ENCODE measurements around the gene NBEA. TPM values are rescaled to one million over a fixed set of nuclear protein-coding genes. Genes with fewer than 3 reads are reported as not detected.
A peak's percentile ranks its signal among the peaks of the same experiment; 100 is the strongest.
"Not testable (repeated sequence)": the region's sequence is repeated elsewhere in the genome, so short reads cannot be mapped to it uniquely, and the experiment has no call there.

NBEA gene, protein sequence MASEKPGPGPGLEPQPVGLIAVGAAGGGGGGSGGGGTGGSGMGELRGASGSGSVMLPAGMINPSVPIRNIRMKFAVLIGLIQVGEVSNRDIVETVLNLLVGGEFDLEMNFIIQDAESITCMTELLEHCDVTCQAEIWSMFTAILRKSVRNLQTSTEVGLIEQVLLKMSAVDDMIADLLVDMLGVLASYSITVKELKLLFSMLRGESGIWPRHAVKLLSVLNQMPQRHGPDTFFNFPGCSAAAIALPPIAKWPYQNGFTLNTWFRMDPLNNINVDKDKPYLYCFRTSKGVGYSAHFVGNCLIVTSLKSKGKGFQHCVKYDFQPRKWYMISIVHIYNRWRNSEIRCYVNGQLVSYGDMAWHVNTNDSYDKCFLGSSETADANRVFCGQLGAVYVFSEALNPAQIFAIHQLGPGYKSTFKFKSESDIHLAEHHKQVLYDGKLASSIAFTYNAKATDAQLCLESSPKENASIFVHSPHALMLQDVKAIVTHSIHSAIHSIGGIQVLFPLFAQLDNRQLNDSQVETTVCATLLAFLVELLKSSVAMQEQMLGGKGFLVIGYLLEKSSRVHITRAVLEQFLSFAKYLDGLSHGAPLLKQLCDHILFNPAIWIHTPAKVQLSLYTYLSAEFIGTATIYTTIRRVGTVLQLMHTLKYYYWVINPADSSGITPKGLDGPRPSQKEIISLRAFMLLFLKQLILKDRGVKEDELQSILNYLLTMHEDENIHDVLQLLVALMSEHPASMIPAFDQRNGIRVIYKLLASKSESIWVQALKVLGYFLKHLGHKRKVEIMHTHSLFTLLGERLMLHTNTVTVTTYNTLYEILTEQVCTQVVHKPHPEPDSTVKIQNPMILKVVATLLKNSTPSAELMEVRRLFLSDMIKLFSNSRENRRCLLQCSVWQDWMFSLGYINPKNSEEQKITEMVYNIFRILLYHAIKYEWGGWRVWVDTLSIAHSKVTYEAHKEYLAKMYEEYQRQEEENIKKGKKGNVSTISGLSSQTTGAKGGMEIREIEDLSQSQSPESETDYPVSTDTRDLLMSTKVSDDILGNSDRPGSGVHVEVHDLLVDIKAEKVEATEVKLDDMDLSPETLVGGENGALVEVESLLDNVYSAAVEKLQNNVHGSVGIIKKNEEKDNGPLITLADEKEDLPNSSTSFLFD (N-terminal part only)
- total RNA-seq: under 1 TPM; 0.19 to 0.58 (median 0.43) TPM

DNA sequence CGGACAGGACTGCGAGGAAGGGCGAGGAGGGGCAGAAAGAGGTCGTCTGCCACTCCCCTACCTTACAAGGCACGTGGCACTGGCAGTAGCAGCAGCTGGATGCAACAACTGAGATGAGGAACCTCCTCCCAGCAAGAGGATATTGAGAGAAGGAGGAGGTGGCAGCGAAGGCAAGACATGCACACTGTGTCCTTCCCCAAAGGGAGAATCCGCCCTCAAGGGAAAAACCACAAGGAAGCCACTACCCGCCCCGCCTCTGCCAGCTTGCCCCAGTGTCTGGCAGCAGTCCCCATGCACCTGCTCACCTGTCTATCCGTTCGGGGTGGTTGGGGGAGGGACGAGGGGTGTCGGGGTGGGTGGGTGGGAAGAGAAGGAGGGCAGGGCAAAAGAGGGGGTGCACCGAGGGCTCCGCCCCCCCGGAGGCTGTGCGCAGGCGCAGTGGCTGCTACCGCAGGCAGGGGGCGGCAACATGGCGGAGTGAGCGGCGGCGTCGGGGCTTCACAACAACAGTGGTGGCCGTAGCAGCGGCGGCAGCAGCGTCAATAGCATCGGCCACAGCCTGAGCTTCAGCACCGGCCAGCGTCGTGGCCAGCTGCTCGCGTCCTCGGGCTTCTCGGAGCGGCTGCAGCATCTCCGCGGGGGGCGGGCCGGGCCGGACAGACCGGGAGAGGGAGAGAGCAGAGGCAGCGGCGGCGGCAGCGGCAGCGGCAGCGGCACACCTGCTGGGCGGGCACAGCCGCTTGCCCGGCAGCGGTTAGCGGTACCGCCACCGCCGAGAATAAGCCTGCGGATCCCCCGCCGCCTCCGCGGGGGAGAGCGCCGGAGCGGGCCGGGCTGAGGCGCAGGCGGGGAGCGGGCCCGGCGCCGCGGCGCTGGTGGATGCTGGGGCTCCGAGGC lies at the start of gene NBEA:
NBEA (plus strand) TSS at position 436 of the 897 bp plus-strand sequence. CDS start 551 bp downstream, outside the sequence.
- Mint-ChIP-seq H3K4me1 (ENCODE audit: low read depth) (peaks cover 14% of the 10 kb centered on the region), H3K9me3 (no peaks in the 10 kb centered on the region), H3K4me3 (peak within 1 kb of the TSS; percentile 87), H3K27me3 (ENCODE audit: low read depth) (peaks cover 34% of the 10 kb centered on the region), H3K36me3 (ENCODE audit: insufficient read depth) (no peaks in the 10 kb centered on the region)
- ATAC-seq: peak; percentile 72 to 73
- peak; percentile 82 for DNase-seq

DNA sequence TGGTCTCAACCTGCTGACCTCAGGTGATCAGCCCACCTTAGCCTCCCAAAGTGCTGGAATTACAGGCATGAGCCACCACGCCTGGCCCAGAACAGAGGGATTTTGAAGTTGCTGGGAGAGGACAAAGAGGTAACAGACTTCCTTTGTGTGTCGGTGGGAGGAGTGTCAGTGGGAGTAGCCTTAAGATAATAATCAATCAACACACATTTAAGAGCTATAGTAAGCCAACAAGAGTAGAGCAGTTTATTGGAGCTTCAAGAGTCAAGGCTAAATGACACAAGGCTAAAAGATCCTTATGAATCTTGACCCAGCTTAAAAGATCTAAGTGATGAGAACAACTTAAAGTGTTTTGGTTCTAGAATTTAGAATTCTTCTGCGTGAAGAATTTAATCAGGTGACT lies 47.3 kb upstream of the NBEA start:
- Mint-ChIP-seq H3K27me3 (ENCODE audit: low read depth) (no peaks in the 10 kb centered on the region), H3K9me3 (no peaks in the 10 kb centered on the region), H3K4me3 (no peak overlapping the region), H3K4me1 (ENCODE audit: low read depth) (no peaks in the 10 kb centered on the region), H3K36me3 (ENCODE audit: insufficient read depth) (no peaks in the 10 kb centered on the region)
- DNase-seq (no peak), ATAC-seq (no peak)

DNA sequence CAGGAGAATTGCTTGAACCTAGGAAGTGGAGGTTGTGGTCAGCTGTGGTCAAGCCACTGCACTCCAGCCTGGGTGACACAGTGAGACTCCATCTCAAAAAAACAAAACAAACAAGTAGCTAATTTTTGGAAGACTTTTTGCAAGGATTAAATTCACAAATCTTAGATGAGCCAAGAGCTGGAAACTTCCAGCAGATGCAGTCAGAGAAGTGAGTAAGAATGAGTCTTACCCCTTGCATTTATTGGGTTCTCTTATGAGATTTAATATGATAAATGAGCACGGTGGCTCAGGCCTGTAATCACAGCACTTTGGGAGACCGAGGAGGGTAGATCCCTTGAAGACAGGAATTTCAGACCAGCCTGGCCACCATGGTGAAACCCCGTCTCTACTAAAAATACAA lies 44.9 kb upstream of the NBEA start:
- Mint-ChIP-seq H3K4me1 (ENCODE audit: low read depth) (no peaks in the 10 kb centered on the region), H3K4me3 (no peak overlapping the region), H3K27me3 (ENCODE audit: low read depth) (no peaks in the 10 kb centered on the region), H3K36me3 (ENCODE audit: insufficient read depth) (no peaks in the 10 kb centered on the region), H3K9me3 (no peaks in the 10 kb centered on the region)
- no peak for DNase-seq
- ATAC-seq: no peak

DNA sequence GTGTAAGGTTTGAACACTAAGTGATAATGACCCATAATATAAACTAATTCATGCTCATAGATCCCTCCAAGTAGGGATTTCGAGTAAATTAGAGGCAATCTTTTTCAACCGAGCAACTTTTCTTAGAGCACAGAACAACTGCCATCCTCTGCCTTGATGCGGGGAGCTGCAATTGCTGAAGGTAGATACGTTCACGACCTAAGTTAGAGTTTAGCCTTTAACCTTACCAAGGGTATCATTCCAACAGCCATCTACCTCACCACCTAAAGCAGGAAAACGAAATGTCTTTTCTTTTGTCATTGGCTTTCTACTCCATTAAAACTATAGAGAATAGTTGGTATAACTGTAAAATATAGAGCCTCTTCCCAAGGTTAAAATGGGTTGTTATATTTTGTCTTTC lies 42.2 kb upstream of the NBEA start:
- DNase-seq: no peak
- no peaks in the 10 kb centered on the region for H3K27me3 Mint-ChIP-seq (ENCODE audit: low read depth)
- no peak for ATAC-seq
- H3K4me1 Mint-ChIP-seq (ENCODE audit: low read depth): no peaks in the 10 kb centered on the region
- no peaks in the 10 kb centered on the region for H3K36me3 Mint-ChIP-seq (ENCODE audit: insufficient read depth)
- H3K9me3 Mint-ChIP-seq: no peaks in the 10 kb centered on the region
- no peak overlapping the region for H3K4me3 Mint-ChIP-seq

DNA sequence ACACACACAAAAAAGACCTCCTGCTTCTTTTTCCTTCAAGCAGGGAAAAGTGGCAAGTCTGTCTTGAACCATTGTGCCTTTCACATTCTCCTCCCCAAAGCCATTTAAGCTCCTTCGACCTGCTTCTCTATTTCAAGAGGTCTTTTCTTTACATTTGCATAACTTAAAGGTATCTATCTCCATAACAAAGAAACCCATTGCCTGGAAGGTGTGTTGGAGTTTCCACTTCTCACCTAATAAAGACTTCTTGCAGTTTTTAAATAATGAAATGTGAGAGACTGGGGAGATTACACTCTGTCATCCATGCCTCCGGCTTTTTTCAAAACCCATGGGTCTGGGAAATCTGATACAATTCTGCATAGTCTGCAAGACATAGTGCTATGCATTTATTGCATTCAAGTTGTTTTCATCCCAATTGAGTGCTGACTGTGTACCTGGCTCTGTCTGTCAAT lies 41.8 kb upstream of the NBEA start:
- no peak overlapping the region for H3K4me3 Mint-ChIP-seq
- H3K4me1 Mint-ChIP-seq (ENCODE audit: low read depth): no peaks in the 10 kb centered on the region
- H3K27me3 Mint-ChIP-seq (ENCODE audit: low read depth): no peaks in the 10 kb centered on the region
- DNase-seq (no peak), ATAC-seq (no peak)
- no peaks in the 10 kb centered on the region for H3K9me3 Mint-ChIP-seq
- H3K36me3 Mint-ChIP-seq (ENCODE audit: insufficient read depth): no peaks in the 10 kb centered on the region

DNA sequence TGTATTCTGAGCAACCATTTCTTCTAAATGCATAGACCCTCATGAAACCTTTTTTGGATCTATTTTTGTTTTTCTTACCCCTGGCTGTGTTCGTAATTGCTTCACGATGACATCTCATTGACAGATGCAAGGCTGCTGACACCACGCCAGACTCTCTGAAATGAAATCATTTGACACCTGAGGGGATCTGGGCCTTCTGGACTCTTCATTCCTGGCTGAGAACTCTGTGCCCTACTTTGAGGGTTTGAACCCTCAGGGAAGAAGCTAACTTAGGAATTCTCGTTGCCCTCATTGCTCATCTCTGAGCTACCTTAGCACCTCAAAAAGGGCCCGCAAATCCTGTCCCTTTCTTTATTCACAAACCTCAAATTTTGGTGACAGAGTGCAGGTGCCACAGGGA lies 40.5 kb upstream of the NBEA start:
- no peak for ATAC-seq
- DNase-seq: no peak
- H3K36me3 Mint-ChIP-seq (ENCODE audit: insufficient read depth): no peaks in the 10 kb centered on the region
- H3K4me3 Mint-ChIP-seq: no peak overlapping the region
- no peaks in the 10 kb centered on the region for H3K4me1 Mint-ChIP-seq (ENCODE audit: low read depth)
- H3K9me3 Mint-ChIP-seq: no peaks in the 10 kb centered on the region
- H3K27me3 Mint-ChIP-seq (ENCODE audit: low read depth): peaks cover 2% of the 10 kb centered on the region

DNA sequence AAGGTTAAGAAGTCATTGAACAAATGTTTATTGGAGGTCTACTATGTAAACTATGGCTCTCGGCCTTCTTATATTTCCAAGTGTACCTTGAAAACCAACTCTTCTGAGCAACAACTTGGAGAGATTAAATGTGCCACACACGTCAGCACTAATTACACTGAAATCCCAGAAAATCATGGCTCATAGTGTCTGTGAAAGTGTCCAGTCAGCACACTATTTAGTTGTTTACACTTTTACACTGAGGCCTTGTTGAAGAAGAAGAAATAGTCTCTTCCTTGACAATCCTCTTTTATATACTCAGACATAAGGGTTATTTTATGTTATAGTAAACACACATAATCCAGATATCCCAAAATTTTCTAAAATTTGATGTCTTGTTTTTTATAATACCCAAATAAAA lies 30.9 kb upstream of the NBEA start:
- Mint-ChIP-seq H3K4me1 (ENCODE audit: low read depth) (no peaks in the 10 kb centered on the region), H3K4me3 (no peak overlapping the region), H3K9me3 (peaks cover 3% of the 10 kb centered on the region), H3K27me3 (ENCODE audit: low read depth) (no peaks in the 10 kb centered on the region), H3K36me3 (ENCODE audit: insufficient read depth) (no peaks in the 10 kb centered on the region)
- DNase-seq: no peak
- no peak for ATAC-seq

DNA sequence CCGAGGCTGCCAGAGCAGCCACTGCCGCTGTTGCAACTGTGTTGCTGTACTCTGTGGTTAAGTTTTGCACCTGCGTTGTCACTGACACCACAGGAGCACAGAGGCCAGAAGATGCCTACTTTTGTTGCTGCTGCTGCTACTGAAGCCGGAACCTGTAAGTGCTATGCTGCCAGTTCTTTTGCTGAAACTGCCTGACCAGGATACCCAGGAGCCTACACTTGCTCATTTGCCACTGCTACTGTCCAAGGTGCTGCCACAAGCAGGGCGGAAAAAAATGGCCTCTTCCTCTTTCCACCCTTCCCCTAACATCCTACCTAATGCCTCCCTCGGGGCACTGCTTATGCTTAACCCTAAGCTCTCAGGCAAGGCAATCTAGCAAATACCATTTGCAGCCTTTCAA lies 29.0 kb upstream of the NBEA start:
- no peak for DNase-seq

DNA sequence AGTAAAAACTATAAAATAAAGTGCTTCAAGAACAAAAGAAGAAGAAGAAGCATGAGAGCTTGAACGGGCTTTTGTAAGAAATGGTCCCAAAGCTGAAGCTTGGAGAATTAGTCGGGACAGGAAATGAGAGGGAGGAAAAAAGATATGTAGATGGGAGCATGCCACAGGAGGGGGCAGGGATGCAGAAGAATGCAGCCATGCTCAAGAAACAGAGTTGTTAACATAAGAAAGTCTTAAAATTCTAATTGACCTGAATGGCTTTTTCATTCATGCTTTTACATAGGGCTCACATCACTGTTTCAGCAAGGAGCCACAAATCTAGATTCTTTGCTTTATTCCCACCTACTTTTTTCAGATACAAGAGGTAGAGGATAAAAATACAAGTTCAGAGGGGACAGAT lies 27.7 kb upstream of the NBEA start:
- ATAC-seq (no peak), DNase-seq (no peak)
- H3K9me3 Mint-ChIP-seq: no peaks in the 10 kb centered on the region
- H3K27me3 Mint-ChIP-seq (ENCODE audit: low read depth): no peaks in the 10 kb centered on the region
- no peak overlapping the region for H3K4me3 Mint-ChIP-seq
- H3K4me1 Mint-ChIP-seq (ENCODE audit: low read depth): no peaks in the 10 kb centered on the region
- no peaks in the 10 kb centered on the region for H3K36me3 Mint-ChIP-seq (ENCODE audit: insufficient read depth)

More for the DNA sequence above, 29.0 kb upstream of the NBEA start:
- Mint-ChIP-seq H3K4me3 (no peak overlapping the region), H3K27me3 (ENCODE audit: low read depth) (no peaks in the 10 kb centered on the region), H3K4me1 (ENCODE audit: low read depth) (no peaks in the 10 kb centered on the region), H3K9me3 (no peaks in the 10 kb centered on the region), H3K36me3 (ENCODE audit: insufficient read depth) (no peaks in the 10 kb centered on the region)
- ATAC-seq: no peak

DNA sequence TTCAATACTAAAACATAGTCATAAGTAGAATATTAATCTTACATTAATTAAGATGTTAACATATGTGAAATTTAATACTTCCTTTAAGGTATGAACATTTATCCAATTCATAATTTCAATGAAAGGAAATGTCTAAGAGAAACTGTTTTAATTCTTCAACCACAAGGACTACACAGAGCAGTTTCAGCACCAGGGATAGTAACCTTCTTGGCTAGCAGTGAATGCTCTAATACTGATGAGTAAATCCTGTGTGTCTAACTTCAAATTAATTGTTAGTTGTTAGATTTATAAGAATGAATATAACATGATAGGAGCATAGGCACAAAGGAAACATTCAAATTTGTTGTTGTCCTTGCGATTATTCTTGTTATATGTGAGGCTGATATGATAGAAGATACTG lies 15.6 kb upstream of the NBEA start:
- Mint-ChIP-seq H3K36me3 (ENCODE audit: insufficient read depth) (no peaks in the 10 kb centered on the region), H3K4me1 (ENCODE audit: low read depth) (no peaks in the 10 kb centered on the region), H3K4me3 (no peak overlapping the region), H3K27me3 (ENCODE audit: low read depth) (no peaks in the 10 kb centered on the region), H3K9me3 (no peaks in the 10 kb centered on the region)
- ATAC-seq (no peak), DNase-seq (no peak)

DNA sequence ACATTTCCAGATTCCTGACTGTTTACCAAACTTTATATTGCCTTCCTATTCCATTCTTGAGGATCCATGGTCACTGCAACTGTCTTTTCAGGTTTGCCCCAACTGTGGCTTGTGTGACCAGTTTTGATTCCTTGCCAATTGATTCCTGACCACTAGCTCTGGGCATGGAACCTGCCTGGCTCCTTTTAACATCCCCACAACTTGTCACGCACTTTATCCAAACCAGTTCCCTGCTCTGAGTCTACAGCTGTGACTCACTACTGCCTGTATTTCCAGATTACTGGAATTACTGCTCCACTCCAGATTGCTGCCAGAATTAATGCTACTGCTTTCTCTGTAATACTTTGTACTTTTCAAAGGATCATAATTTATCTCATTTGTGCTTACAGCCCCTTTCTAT lies 13.4 kb upstream of the NBEA start:
- not testable (repeated sequence) for DNase-seq; H3K27me3 Mint-ChIP-seq (ENCODE audit: low read depth); H3K4me1 Mint-ChIP-seq (ENCODE audit: low read depth); H3K4me3 Mint-ChIP-seq; H3K9me3 Mint-ChIP-seq; H3K36me3 Mint-ChIP-seq (ENCODE audit: insufficient read depth); ATAC-seq

DNA sequence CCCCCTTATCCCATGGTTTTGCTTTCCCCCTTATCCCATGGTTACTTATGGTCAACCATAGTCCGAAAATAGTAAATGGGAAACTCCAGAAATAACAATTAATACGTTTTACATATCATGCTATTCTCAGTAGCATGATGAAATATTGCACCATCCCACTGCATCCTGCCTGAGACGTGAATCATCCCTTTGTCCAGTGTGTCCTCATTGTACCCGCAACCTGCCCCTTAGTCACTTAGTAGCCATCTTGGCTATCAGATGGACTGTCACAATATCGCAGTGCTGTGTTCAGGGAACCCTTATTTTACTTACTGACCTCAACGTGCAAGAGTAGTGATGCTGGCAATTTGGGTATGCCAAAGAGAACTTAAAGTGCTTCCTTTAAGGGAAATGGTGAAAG lies 10.5 kb upstream of the NBEA start:
- DNase-seq: no peak
- Mint-ChIP-seq H3K4me1 (ENCODE audit: low read depth) (no peaks in the 10 kb centered on the region), H3K36me3 (ENCODE audit: insufficient read depth) (no peaks in the 10 kb centered on the region), H3K9me3 (no peaks in the 10 kb centered on the region), H3K27me3 (ENCODE audit: low read depth) (peaks cover 6% of the 10 kb centered on the region), H3K4me3 (no peak overlapping the region)
- no peak for ATAC-seq

DNA sequence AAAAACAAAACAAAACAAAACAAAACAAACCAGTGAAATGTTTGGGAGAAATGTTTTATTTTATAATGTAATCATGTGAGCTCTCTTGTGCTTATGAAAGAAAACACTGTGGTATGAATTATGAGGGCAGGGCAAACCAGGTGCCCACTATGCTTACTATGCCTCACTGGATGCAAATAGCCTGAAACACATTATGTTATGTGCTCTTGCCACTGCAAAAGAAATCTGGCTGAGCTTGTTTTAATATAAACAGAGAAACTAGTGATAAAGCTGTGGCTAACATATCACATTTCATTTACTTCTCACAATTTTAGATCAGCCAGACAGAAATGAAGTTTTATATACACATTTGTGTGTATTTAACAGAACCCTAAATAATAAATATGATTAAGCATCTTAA lies 8.7 kb upstream of the NBEA start:
- ATAC-seq: no peak
- Mint-ChIP-seq H3K4me1 (ENCODE audit: low read depth) (no peaks in the 10 kb centered on the region), H3K9me3 (no peaks in the 10 kb centered on the region), H3K36me3 (ENCODE audit: insufficient read depth) (no peaks in the 10 kb centered on the region), H3K4me3 (no peak overlapping the region), H3K27me3 (ENCODE audit: low read depth) (peaks cover 6% of the 10 kb centered on the region)
- DNase-seq: no peak

DNA sequence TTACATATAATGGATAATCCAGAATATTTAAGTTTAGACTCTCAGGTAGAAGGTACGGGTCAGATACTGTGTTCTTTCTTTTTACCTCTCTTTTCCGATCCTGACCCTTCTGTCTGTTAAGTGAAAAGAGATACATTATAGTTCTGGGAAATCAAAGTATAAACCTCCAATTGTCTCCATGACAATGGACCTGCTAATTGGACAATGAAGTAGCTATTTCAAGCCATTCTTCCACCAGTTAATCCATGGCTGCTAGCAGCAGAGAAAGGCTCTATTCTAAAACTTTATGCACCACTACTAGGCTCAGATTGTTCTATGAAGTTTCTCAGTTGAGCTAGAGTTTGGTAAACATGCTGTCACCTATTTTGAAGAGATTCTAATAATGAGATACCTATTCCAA lies 8.3 kb upstream of the NBEA start:
- DNase-seq (no peak), ATAC-seq (no peak)
- H3K4me3 Mint-ChIP-seq: no peak overlapping the region
- no peaks in the 10 kb centered on the region for H3K4me1 Mint-ChIP-seq (ENCODE audit: low read depth)
- H3K9me3 Mint-ChIP-seq: no peaks in the 10 kb centered on the region
- peaks cover 9% of the 10 kb centered on the region for H3K27me3 Mint-ChIP-seq (ENCODE audit: low read depth)
- H3K36me3 Mint-ChIP-seq (ENCODE audit: insufficient read depth): no peaks in the 10 kb centered on the region

Measured in activated T-cell treated with anti-CD3 and anti-CD28 coated beads, Interleukin-2, amount 50 U/mL, for 4 hours (primary cell).